Body of pancreas (tissue), 4 donors: ENCODE results near the gene GNG11.

Source experiments
- POLR2A ChIP-seq, 3 donors: fragments of 450-650 bp; IDR thresholded peaks; one replicate each; pipeline ENCODE4 v1.6.1; 2016; ENCODE audit warnings: antibody characterized with exemption in 3 of 3, mild to moderate bottlenecking in 2 of 3
- TF ChIP-seq, protein P1 (sequence below), 7 experiments: fragments of 450-650 bp in 4 of 7; fragments of 200-600 bp in 3 of 7; sonication (generic) in 3 of 7; IDR thresholded peaks; one replicate each; pipeline ENCODE4 v1.5.1; 2016 to 2019; ENCODE audit warnings: antibody characterized with exemption in 7 of 7

DNA sequence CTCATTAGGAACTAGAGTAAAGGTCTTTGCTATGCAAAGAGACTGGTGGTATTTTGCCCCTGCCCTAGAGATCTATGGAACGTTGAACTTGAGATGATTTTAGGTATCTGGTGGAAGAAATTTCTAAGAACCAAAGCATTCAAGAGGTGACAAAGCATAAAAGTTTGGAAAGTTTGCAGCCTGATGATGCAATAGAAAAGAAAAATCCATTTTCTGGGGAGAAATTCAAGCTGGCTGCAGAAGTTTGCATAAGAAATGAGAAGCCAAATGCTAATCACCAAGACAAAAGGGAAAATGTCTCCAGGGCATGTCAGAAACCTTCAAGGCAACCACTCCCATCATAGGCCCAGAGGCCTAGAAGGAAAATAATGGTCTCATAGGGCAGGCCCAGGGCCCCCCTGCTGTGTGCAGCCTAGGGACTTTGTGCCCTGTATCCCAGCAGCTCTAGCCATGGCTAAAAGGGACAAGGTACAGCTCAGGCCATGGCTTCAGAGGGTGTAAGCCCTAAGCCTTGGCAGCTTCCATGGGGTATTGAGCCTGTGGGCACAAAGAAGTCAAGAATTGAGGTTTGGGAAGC is 47.4 kb upstream of the GNG11 start:
- TF ChIP-seq, protein P1, sequence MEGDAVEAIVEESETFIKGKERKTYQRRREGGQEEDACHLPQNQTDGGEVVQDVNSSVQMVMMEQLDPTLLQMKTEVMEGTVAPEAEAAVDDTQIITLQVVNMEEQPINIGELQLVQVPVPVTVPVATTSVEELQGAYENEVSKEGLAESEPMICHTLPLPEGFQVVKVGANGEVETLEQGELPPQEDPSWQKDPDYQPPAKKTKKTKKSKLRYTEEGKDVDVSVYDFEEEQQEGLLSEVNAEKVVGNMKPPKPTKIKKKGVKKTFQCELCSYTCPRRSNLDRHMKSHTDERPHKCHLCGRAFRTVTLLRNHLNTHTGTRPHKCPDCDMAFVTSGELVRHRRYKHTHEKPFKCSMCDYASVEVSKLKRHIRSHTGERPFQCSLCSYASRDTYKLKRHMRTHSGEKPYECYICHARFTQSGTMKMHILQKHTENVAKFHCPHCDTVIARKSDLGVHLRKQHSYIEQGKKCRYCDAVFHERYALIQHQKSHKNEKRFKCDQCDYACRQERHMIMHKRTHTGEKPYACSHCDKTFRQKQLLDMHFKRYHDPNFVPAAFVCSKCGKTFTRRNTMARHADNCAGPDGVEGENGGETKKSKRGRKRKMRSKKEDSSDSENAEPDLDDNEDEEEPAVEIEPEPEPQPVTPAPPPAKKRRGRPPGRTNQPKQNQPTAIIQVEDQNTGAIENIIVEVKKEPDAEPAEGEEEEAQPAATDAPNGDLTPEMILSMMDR (IDR thresholded peaks at IDR 0.05): no peak
- TF ChIP-seq POLR2A (IDR thresholded peaks at IDR 0.05): no peak
